Brain microvascular endothelial cell (primary cell): Measurements from ENCODE around the gene ZRANB1.

Source experiments
- DNase-seq: peaks from one replicate; pipeline ENCODE4 v3.0.0-alpha.2; 2020
- H3K27ac ChIP-seq: fragments of 250-450 bp; sonication (Bioruptor Pico); 2 replicates; pipeline ENCODE4 v1.5.1; 2020; ENCODE audit warnings: mild to moderate bottlenecking, moderate library complexity
- H3K27me3 ChIP-seq: fragments of 250-450 bp; sonication (Bioruptor Pico); replicated peaks from 2 replicates; pipeline ENCODE4 v1.5.1; 2020; ENCODE audit warnings: mild to moderate bottlenecking
- H3K36me3 ChIP-seq: fragments of 250-450 bp; sonication (Bioruptor Pico); replicated peaks from 2 replicates; pipeline ENCODE4 v1.5.1; 2020; ENCODE audit warnings: mild to moderate bottlenecking
- H3K4me3 ChIP-seq: 2 replicates; pipeline ENCODE4 v1.5.1; 2011; ENCODE audit warnings: low read depth, mild to moderate bottlenecking, control low read depth, low read length, moderate library complexity
- CTCF ChIP-seq: IDR thresholded peaks from 2 replicates; pipeline ENCODE4 v1.5.1; 2011; ENCODE audit warnings: low read depth, mild to moderate bottlenecking, moderate library complexity, low read length, control low read depth, inconsistent platforms; ENCODE audit errors: missing control alignments
- in situ Hi-C: cut with HindIII; loops from 2 replicates; pipeline ENCODE4 v1.10.0; 2017; ENCODE audit warnings: low sequenced_read_pairs, low pct_ligation_motif_present

ZRANB1 gene

GRCh38 chr10:124992462-124993344, 50.8 kb downstream of the ZRANB1 start:
- Histone ChIP-seq H3K27me3 (no peaks in the 10 kb centered on the region), H3K36me3 (peaks cover 77% of the 10 kb centered on the region), H3K27ac (no peak overlapping the region), H3K4me3 (no peak overlapping the region)
- DNase-seq = peak; percentile 72
- in situ Hi-C loops = no loop called here
- peak; percentile 73 for TF ChIP-seq CTCF

- in situ Hi-C loops = no loop called here
Observed at GRCh38 chr10:124993345-124993708, 51.4 kb downstream of the ZRANB1 start.

DNA sequence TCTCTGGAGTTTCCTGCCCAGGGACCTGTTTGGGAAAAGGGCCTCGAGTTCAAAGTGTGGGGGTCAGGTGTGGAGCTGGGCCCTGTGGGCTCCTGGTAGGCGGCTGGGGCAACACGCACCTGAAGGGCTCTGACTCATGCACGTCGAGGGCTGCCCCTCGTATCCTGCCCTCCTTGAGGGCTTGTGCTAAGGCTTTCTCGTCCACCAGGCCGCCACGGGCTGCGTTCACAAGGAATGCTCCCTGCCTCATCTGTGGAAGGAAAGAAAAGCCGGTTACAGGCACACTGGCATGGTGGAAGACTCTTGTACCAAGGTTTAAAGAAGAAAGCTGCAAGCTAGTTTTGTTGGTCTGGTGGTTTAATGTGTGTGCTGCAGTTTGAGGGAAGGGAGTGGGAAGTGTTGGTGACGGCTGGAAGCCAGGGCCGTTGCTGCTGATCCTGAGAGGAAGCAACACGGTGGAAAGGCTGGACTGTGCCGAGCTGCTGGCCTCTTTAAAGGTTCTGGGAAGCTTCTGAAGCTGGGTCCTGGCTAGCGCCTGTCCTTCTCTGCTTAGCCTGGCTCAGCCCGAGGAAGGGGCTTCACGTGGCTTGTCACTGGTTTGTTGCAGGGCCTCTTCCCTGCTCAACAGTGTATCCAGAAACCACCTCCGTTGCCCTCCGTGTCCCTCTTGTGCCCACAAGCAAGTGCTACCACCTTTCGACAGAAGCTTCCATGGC, 52.0 kb downstream of the ZRANB1 start:
- in situ Hi-C loops = no loop called here
- peaks cover 80% of the 10 kb centered on the region for H3K36me3 ChIP-seq
- no peaks in the 10 kb centered on the region for H3K27me3 ChIP-seq
- TF ChIP-seq CTCF = no peak
- no peak overlapping the region for H3K27ac ChIP-seq
- no peak for DNase-seq
- H3K4me3 ChIP-seq = no peak overlapping the region

More at GRCh38 chr10:124993345-124993708, 51.4 kb downstream of the ZRANB1 start:
- H3K27me3 ChIP-seq = no peaks in the 10 kb centered on the region
- H3K27ac ChIP-seq = no peak overlapping the region
- H3K4me3 ChIP-seq = no peak overlapping the region
- H3K36me3 ChIP-seq = peaks cover 81% of the 10 kb centered on the region
- DNase-seq = no peak
- TF ChIP-seq CTCF = no peak

GRCh38 chr10:124994573-124995473, 52.9 kb downstream of the ZRANB1 start:
- no peak overlapping the region for H3K4me3 ChIP-seq
- TF ChIP-seq CTCF = no peak
- no peaks in the 10 kb centered on the region for H3K27me3 ChIP-seq
- no peak for DNase-seq
- H3K36me3 ChIP-seq = peaks cover 73% of the 10 kb centered on the region
- in situ Hi-C loops = no loop called here
- H3K27ac ChIP-seq = no peak overlapping the region

DNA sequence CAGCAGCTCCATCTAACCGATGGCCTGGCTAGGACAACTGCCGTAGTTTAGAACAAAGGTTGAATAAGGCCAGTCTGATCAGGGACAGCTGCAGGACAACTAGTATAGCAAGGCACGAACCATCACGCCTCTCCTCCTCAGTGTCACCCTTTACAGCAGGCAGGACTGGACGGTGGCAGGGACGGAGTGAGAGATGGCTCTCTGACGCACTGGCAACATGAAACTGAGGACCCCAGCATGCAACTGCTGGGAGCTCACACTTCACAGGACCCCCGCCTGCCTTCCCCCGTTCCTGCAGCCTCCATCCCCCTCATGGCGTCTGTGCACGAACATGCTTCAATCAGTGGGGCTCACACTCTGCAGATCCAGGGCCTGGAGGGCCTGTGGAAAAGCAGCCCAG, 53.7 kb downstream of the ZRANB1 start:
- in situ Hi-C loops = no loop called here

More for the DNA sequence above, 53.7 kb downstream of the ZRANB1 start:
- no peak for DNase-seq
- TF ChIP-seq CTCF = no peak
- Histone ChIP-seq H3K27me3 (no peaks in the 10 kb centered on the region), H3K36me3 (peaks cover 77% of the 10 kb centered on the region), H3K4me3 (no peak overlapping the region), H3K27ac (no peak overlapping the region)
